ENCODE data around the gene TNFSF9.

TNFSF9 gene

DNA sequence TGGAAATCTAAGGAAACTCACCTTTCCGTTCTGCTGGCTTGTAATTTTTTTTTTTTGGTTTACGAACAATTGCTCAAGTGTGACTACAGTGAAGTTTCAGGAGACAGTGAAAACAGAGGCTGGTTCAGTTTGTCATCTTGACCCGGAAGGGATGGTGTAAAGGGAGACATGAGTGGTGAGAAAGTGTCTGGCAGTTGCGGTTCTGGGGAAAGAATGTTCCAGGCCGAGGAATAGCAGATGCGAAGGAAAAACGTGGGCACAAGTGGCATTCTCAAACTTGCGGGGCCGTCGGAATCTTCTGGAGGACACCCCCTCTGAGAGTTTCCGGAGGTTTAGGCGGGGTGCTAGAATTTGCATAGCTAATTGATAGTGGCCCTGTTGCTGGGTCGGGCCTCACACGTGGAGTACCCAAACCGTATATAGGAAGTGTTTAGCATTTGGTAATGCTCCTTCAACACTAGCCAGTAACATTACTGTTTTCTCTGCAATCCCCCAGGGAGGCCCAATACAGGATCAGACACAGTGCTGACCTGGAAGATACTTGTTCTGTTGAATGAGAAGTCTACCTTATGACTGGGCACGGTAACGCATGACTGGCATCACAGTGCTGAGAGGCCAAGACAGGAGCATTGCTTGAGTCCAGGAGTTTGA lies 2.8 kb upstream of the TNFSF9 start (continued):
- no peak for TF ChIP-seq ZNF548 (tag by site-specific recombination; IDR thresholded peaks at IDR 0.05)
- no peak for TF ChIP-seq SP2 (tag by site-specific recombination; IDR thresholded peaks at IDR 0.05)
- TF ChIP-seq ZNF112 (tag by site-specific recombination; IDR thresholded peaks at IDR 0.05): no peak
- TF ChIP-seq, protein P1, sequence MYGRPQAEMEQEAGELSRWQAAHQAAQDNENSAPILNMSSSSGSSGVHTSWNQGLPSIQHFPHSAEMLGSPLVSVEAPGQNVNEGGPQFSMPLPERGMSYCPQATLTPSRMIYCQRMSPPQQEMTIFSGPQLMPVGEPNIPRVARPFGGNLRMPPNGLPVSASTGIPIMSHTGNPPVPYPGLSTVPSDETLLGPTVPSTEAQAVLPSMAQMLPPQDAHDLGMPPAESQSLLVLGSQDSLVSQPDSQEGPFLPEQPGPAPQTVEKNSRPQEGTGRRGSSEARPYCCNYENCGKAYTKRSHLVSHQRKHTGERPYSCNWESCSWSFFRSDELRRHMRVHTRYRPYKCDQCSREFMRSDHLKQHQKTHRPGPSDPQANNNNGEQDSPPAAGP (tag by site-specific recombination; IDR thresholded peaks at IDR 0.05): no peak
- TF ChIP-seq GFI1B (tag by site-specific recombination; IDR thresholded peaks at IDR 0.05): no peak

- TF ChIP-seq, protein P2, sequence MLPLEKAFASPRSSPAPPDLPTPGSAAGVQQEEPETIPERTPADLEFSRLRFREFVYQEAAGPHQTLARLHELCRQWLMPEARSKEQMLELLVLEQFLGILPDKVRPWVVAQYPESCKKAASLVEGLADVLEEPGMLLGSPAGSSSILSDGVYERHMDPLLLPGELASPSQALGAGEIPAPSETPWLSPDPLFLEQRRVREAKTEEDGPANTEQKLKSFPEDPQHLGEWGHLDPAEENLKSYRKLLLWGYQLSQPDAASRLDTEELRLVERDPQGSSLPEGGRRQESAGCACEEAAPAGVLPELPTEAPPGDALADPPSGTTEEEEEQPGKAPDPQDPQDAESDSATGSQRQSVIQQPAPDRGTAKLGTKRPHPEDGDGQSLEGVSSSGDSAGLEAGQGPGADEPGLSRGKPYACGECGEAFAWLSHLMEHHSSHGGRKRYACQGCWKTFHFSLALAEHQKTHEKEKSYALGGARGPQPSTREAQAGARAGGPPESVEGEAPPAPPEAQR (tag by site-specific recombination; IDR thresholded peaks at IDR 0.05): no peak
- TF ChIP-seq ZNF549 (tag by site-specific recombination; IDR thresholded peaks at IDR 0.05): no peak
- TF ChIP-seq PRDM1 (tag by site-specific recombination; IDR thresholded peaks at IDR 0.05): peak; percentile 52
- TF ChIP-seq KLF1 (tag by site-specific recombination; IDR thresholded peaks at IDR 0.05): peak; percentile 86
- peak; percentile 53; the same call in 1 of the 2 replicates for TF ChIP-seq ZFP69B (tag by site-specific recombination; IDR thresholded peaks at IDR 0.05)
- TF ChIP-seq KLF7 (tag by site-specific recombination; IDR thresholded peaks at IDR 0.05; ENCODE audit: borderline replicate concordance): 0 out of 2 replicates have a peak, but pooled peaks have one; percentile 53
- TF ChIP-seq, protein P3, sequence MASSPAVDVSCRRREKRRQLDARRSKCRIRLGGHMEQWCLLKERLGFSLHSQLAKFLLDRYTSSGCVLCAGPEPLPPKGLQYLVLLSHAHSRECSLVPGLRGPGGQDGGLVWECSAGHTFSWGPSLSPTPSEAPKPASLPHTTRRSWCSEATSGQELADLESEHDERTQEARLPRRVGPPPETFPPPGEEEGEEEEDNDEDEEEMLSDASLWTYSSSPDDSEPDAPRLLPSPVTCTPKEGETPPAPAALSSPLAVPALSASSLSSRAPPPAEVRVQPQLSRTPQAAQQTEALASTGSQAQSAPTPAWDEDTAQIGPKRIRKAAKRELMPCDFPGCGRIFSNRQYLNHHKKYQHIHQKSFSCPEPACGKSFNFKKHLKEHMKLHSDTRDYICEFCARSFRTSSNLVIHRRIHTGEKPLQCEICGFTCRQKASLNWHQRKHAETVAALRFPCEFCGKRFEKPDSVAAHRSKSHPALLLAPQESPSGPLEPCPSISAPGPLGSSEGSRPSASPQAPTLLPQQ (tag by site-specific recombination; IDR thresholded peaks at IDR 0.05): 0 out of 2 replicates have a peak, but pooled peaks have one; percentile 22
- TF ChIP-seq SP2 (tag by site-specific recombination; IDR thresholded peaks at IDR 0.05): peak; percentile 40; the same call in 1 of the 2 replicates
- peak; percentile 62; the same call in 1 of the 2 replicates for TF ChIP-seq IKZF3 (tag by site-specific recombination; IDR thresholded peaks at IDR 0.05)
- 0 out of 2 replicates have a peak, but pooled peaks have one; percentile 19 for TF ChIP-seq KLF9 (tag by site-specific recombination; IDR thresholded peaks at IDR 0.05; ENCODE audit: low read depth)
- TF ChIP-seq ZNF791 (tag by site-specific recombination; IDR thresholded peaks at IDR 0.05): no peak
- TF ChIP-seq FEZF1 (tag by site-specific recombination; IDR thresholded peaks at IDR 0.05): no peak
- TF ChIP-seq CTCF (tag by site-specific recombination; IDR thresholded peaks at IDR 0.05): no peak
- no peak for TF ChIP-seq MZF1 (tag by site-specific recombination; IDR thresholded peaks at IDR 0.05; ENCODE audit: borderline replicate concordance)
- TF ChIP-seq PATZ1 (tag by site-specific recombination; IDR thresholded peaks at IDR 0.05): 0 out of 2 replicates have a peak, but pooled peaks have one; percentile 6
- TF ChIP-seq, protein P1 (tag by site-specific recombination; IDR thresholded peaks at IDR 0.05): peak; percentile 35; the same call in 1 of the 2 replicates
- TF ChIP-seq WT1 (tag by site-specific recombination; IDR thresholded peaks at IDR 0.05): peak; percentile 18; the same call in 1 of the 2 replicates
- H3K4me3 ChIP-seq (ENCODE audit: low read depth, low read length): no peak overlapping the region
- no peaks in the 10 kb centered on the region for H3K36me3 ChIP-seq (ENCODE audit: control insufficient read depth in 2 of 2, insufficient read depth in 1 of 2, low read length in 2 of 2)
- POLR2A ChIA-PET: interaction anchor here (0.6 kb wide), 3 partner anchors 12 to 49 kb away, joined by 3 to 6 read pairs (median 4); no protein-coding TSS in a partner anchor
- no peak overlapping the region for H3K27ac ChIP-seq (ENCODE audit: extremely low read depth, low read depth, low read length)
- no peaks in the 10 kb centered on the region; the same call in 1 of the 2 replicates for H3K4me1 ChIP-seq (ENCODE audit: control insufficient read depth, insufficient read depth, low read length)
- no peaks in the 10 kb centered on the region for H3K9me3 ChIP-seq (ENCODE audit: control insufficient read depth, insufficient read depth, low read depth, low read length)
- CTCF ChIA-PET: interaction anchor here (0.6 kb wide), 1 partner anchor 322 kb away, joined by 3 read pairs; no protein-coding TSS in a partner anchor
Observed at GRCh38 chr19:6528544-6529121, 2.2 kb upstream of the TNFSF9 start.
